H9 (cell line): ENCODE data around the gene FPR1. TPM values are rescaled to one million over a fixed set of nuclear protein-coding genes. Genes with fewer than 3 reads are reported as not detected.

Source experiments
- DNase-seq: peaks from one replicate; pipeline ENCODE4 v3.0.0-alpha.2; 2017
- H2AFZ ChIP-seq: one replicate; pipeline ENCODE4 v1.6.1; 2013; ENCODE audit warnings: mild to moderate bottlenecking, low read length, control low read depth, moderate library complexity
- H2AK5ac ChIP-seq: 2 replicates; pipeline ENCODE4 v1.6.1; 2013; ENCODE audit warnings: low read length, control low read depth, mixed read lengths; ENCODE audit not compliant: insufficient read length
- H2BK120ac ChIP-seq: one replicate; pipeline ENCODE4 v1.6.1; 2013; ENCODE audit warnings: low read depth, mild to moderate bottlenecking, low read length, control low read depth, inconsistent platforms; ENCODE audit not compliant: poor library complexity, severe bottlenecking
- H2BK12ac ChIP-seq: 2 replicates; pipeline ENCODE4 v1.6.1; 2013; ENCODE audit warnings: low read length, control low read depth, mixed read lengths, low read depth; ENCODE audit not compliant: insufficient read length
- H2BK15ac ChIP-seq: 2 replicates; pipeline ENCODE4 v1.6.1; 2013; ENCODE audit warnings: low read depth, low read length, control low read depth
- H2BK20ac ChIP-seq: one replicate; pipeline ENCODE4 v1.6.1; 2013; ENCODE audit warnings: low read depth, mild to moderate bottlenecking, low read length, control low read depth, inconsistent platforms; ENCODE audit not compliant: poor library complexity, severe bottlenecking
- H2BK5ac ChIP-seq: 2 replicates; pipeline ENCODE4 v1.6.1; 2013; ENCODE audit warnings: low read length, control low read depth, mixed read lengths; ENCODE audit not compliant: insufficient read length
- H3K14ac ChIP-seq: 2 replicates; pipeline ENCODE4 v1.6.1; 2013; ENCODE audit warnings: low read length, control low read depth; ENCODE audit not compliant: insufficient read depth
- H3K18ac ChIP-seq: 2 replicates; pipeline ENCODE4 v1.6.1; 2013; ENCODE audit warnings: low read depth, mild to moderate bottlenecking, mixed read lengths, low read length, control low read depth; ENCODE audit not compliant: insufficient read length
- H3K23ac ChIP-seq: 2 replicates; pipeline ENCODE4 v1.6.1; 2013; ENCODE audit warnings: low read length, control low read depth, mixed read lengths, low read depth; ENCODE audit not compliant: insufficient read length
- H3K23me2 ChIP-seq: 2 replicates; pipeline ENCODE4 v1.6.1; 2013; ENCODE audit warnings: low read depth, mild to moderate bottlenecking, mixed read lengths, low read length, control low read depth; ENCODE audit not compliant: insufficient read length, poor library complexity, severe bottlenecking
- H3K27ac ChIP-seq: 2 replicates; pipeline ENCODE4 v1.5.1; 2013; ENCODE audit warnings: low read length, control low read depth, mixed read lengths, low read depth; ENCODE audit not compliant: insufficient read length
- H3K27me3 ChIP-seq: 2 replicates; pipeline ENCODE4 v1.6.1; 2013; ENCODE audit warnings: low read length, control low read depth, inconsistent platforms; ENCODE audit not compliant: insufficient read depth
- H3K4ac ChIP-seq: 2 replicates; pipeline ENCODE4 v1.6.1; 2013; ENCODE audit warnings: low read depth, mild to moderate bottlenecking, control low read depth, inconsistent platforms, low read length, moderate library complexity
- H3K4me1 ChIP-seq: 2 replicates; pipeline ENCODE4 v1.6.1; 2013; ENCODE audit warnings: low read length, control low read depth, inconsistent platforms; ENCODE audit not compliant: insufficient read depth
- H3K4me2 ChIP-seq: 2 replicates; pipeline ENCODE4 v1.6.1; 2013; ENCODE audit warnings: low read length, control low read depth, mixed read lengths; ENCODE audit not compliant: insufficient read length, insufficient read depth
- H3K56ac ChIP-seq: 2 replicates; pipeline ENCODE4 v1.6.1; 2013; ENCODE audit warnings: low read depth, mild to moderate bottlenecking, mixed read lengths, low read length, control low read depth; ENCODE audit not compliant: insufficient read length
- H3K79me1 ChIP-seq: 2 replicates; pipeline ENCODE4 v1.6.1; 2013; ENCODE audit warnings: low read depth, mild to moderate bottlenecking, moderate library complexity, low read length, control low read depth, inconsistent platforms; ENCODE audit not compliant: insufficient read depth, poor library complexity, severe bottlenecking
- H3K79me2 ChIP-seq: 2 replicates; pipeline ENCODE4 v1.6.1; 2013; ENCODE audit warnings: low read length, control low read depth, inconsistent platforms; ENCODE audit not compliant: insufficient read depth
- H3K9ac ChIP-seq: 2 replicates; pipeline ENCODE4 v1.6.1; 2013; ENCODE audit warnings: low read length, control low read depth, mixed read lengths; ENCODE audit not compliant: insufficient read length; ENCODE audit errors: extremely low read depth
- H3K9me3 ChIP-seq: one replicate; pipeline ENCODE4 v1.6.1; 2013; ENCODE audit warnings: low read depth, low read length, inconsistent platforms; ENCODE audit not compliant: control insufficient read depth
- H3T11ph ChIP-seq: one replicate; pipeline ENCODE4 v1.6.1; 2013; ENCODE audit warnings: mild to moderate bottlenecking, low read length, control low read depth, inconsistent platforms
- H4K20me1 ChIP-seq: one replicate; pipeline ENCODE4 v1.6.1; 2013; ENCODE audit not compliant: control insufficient read depth, insufficient read length, insufficient read depth
- H4K5ac ChIP-seq: 2 replicates; pipeline ENCODE4 v1.6.1; 2013; ENCODE audit warnings: low read depth, mild to moderate bottlenecking, mixed read lengths, low read length, control low read depth; ENCODE audit not compliant: insufficient read length
- H4K8ac ChIP-seq: replicated peaks from 2 replicates; pipeline ENCODE4 v1.6.1; 2013; ENCODE audit warnings: low read length, control low read depth, mixed read lengths, low read depth; ENCODE audit not compliant: insufficient read length
- H4K91ac ChIP-seq: 2 replicates; pipeline ENCODE4 v1.6.1; 2013; ENCODE audit warnings: low read depth, mild to moderate bottlenecking, moderate library complexity, mixed read lengths, low read length, control low read depth; ENCODE audit not compliant: insufficient read length
- H3K27ac Mint-ChIP-seq, 3 experiments: 2 replicates in 2 of 3; 3 replicates in 1 of 3; pipeline ENCODE4 v1.8.0; 2020 to 2021; ENCODE audit warnings: mixed read lengths in 3 of 3, mild to moderate bottlenecking in 1 of 3, moderate library complexity in 1 of 3
- H3K27me3 Mint-ChIP-seq: 2 replicates; pipeline ENCODE4 v1.8.0; 2021; ENCODE audit warnings: low read depth, mild to moderate bottlenecking, moderate library complexity, mixed read lengths
- H3K36me3 Mint-ChIP-seq, 3 experiments: 2 replicates in 2 of 3; 3 replicates in 1 of 3; pipeline ENCODE4 v1.8.0; 2020 to 2021; ENCODE audit warnings: low read depth in 3 of 3, mixed read lengths in 3 of 3; ENCODE audit not compliant: insufficient read depth in 1 of 3
- H3K4me1 Mint-ChIP-seq, 2 experiments: 2 replicates each; pipeline ENCODE4 v1.8.0; 2020; ENCODE audit warnings: mixed read lengths in 2 of 2
- H3K4me3 Mint-ChIP-seq, 2 experiments: 2 replicates in 1 of 2; 3 replicates in 1 of 2; pipeline ENCODE4 v1.8.0; 2020 to 2021; ENCODE audit warnings: mild to moderate bottlenecking in 2 of 2, mixed read lengths in 2 of 2, moderate library complexity in 1 of 2
- H3K9me3 Mint-ChIP-seq, 2 experiments: 2 replicates in 1 of 2; 3 replicates in 1 of 2; pipeline ENCODE4 v1.8.0; 2020; ENCODE audit warnings: mild to moderate bottlenecking in 2 of 2, mixed read lengths in 2 of 2, moderate library complexity in 1 of 2
- CTCF ChIP-seq: fragments of 200-600 bp; sonication (generic); conservative IDR thresholded peaks from 3 replicates; pipeline ENCODE4 v1.8.0; 2021; ENCODE audit warnings: antibody characterized with exemption, mild to moderate bottlenecking
- WGBS: extraction: QIAGEN DNeasy Blood & Tissue Kit; methylation state at CpG from one replicate; pipeline ENCODE4 v1.1.7; 2013; ENCODE audit warnings: missing lambda C conversion rate, low lambda C conversion rate, mixed read lengths; ENCODE audit not compliant: insufficient read length; ENCODE audit errors: extremely low coverage; 5-methylcytosine and 5-hydroxymethylcytosine counted together
- total RNA-seq: library from RNA; stranded (reverse); gene quantifications from 2 replicates; pipeline ENCODE4 v1.2.1, GENCODE V29; 2021

FPR1 gene
- total RNA-seq, 1 experiment from 2014 or later: not detected

GRCh38 chr19:51799034-51799773 lies 47.5 kb upstream of the FPR1 start:
- Histone ChIP-seq H3K56ac (no peak overlapping the region), H4K91ac (no peak overlapping the region), H3K4me1 (no peaks in the 10 kb centered on the region), H3K79me2 (no peaks in the 10 kb centered on the region), H3K18ac (no peak overlapping the region), H4K8ac (no peak overlapping the region), H3K14ac (no peak overlapping the region), H3K9ac (no peak overlapping the region), H3K79me1 (no peaks in the 10 kb centered on the region), H2AFZ (no peak overlapping the region), H2BK120ac (no peak overlapping the region), H2AK5ac (no peak overlapping the region), H3K23me2 (no peaks in the 10 kb centered on the region), H3K23ac (no peak overlapping the region), H2BK20ac (no peak overlapping the region), H3K4ac (no peak overlapping the region), H2BK15ac (no peak overlapping the region), H2BK5ac (no peak overlapping the region), H4K5ac (no peak overlapping the region), H4K20me1 (no peaks in the 10 kb centered on the region), H3K27ac (no peak overlapping the region), H3T11ph (no peak overlapping the region), H3K9me3 (no peaks in the 10 kb centered on the region), H3K4me2 (no peak overlapping the region), H2BK12ac (no peak overlapping the region), H3K27me3 (no peaks in the 10 kb centered on the region)
- no peak for DNase-seq
- H3K27me3 Mint-ChIP-seq: peaks cover 7% of the 10 kb centered on the region; the same call in 1 of the 2 replicates
- no CpG with 5 or more reads among the region's 20 CpGs for WGBS
- H3K27ac Mint-ChIP-seq: no peak overlapping the region
- no peaks in the 10 kb centered on the region for H3K4me1 Mint-ChIP-seq
- peaks cover 0 to 15% (median 5%) of the 10 kb centered on the region in 3 experiments; a peak in 2 of 7 replicates for H3K36me3 Mint-ChIP-seq
- H3K9me3 Mint-ChIP-seq: peaks cover 77 to 88% of the 10 kb centered on the region in 2 experiments
- no peak for TF ChIP-seq CTCF
- no peak overlapping the region for H3K4me3 Mint-ChIP-seq
